Panc1 (cell line): ENCODE data around the gene MEIS2. TPM values are rescaled to one million over a fixed set of nuclear protein-coding genes. Genes with fewer than 3 reads are reported as not detected.

Experiments
- ATAC-seq: fragments of 200-7000 bp; cut with Tn5 transposase; 2 replicates; pipeline ENCODE4 v1.9.1; 2020; ENCODE audit warnings: mild to moderate bottlenecking, moderate library complexity
- BruUV-seq: library from RNA; stranded (reverse); fragments of 400-500 nt; replicated peaks from 2 replicates; lab custom pipeline; 2021; lab: Mats Ljungman, UMichigan
- CTCF ChIA-PET: fragments of 300-600 bp; sonication (Branson Sonifier 250); formaldehyde crosslinking; loops from one replicate; lab custom pipeline; 2022; ENCODE audit warnings: antibody characterized with exemption; lab: Charles Lee
- POLR2A ChIA-PET: fragments of 300-600 bp; sonication (Branson Sonifier 250); formaldehyde crosslinking; loops from one replicate; lab custom pipeline; 2022; ENCODE audit warnings: antibody characterized with exemption; lab: Charles Lee
- DNase-seq: peaks from one replicate; pipeline ENCODE4 v3.0.0-alpha.2; 2010; ENCODE audit warnings: low read depth, low spot score
- H3K27ac ChIP-seq: 2 replicates; pipeline ENCODE4 v1.5.1; 2011; ENCODE audit warnings: mild to moderate bottlenecking, low read length, inconsistent platforms
- H3K27me3 ChIP-seq: fragments of 200-500 bp; sonication (Bioruptor generic); 2 replicates; pipeline ENCODE4 v1.6.0; 2014; ENCODE audit warnings: low read length, inconsistent platforms; ENCODE audit not compliant: control insufficient read depth, insufficient read depth
- H3K36me3 ChIP-seq: fragments of 200-500 bp; sonication (Bioruptor generic); 2 replicates; pipeline ENCODE4 v1.5.1; 2014; ENCODE audit warnings: inconsistent platforms, mild to moderate bottlenecking, low read length, moderate library complexity; ENCODE audit not compliant: control insufficient read depth, insufficient read depth
- H3K4me1 ChIP-seq: 2 replicates; pipeline ENCODE4 v1.5.1; 2011; ENCODE audit warnings: inconsistent platforms, mild to moderate bottlenecking, low read length, moderate library complexity; ENCODE audit not compliant: control insufficient read depth, insufficient read depth
- H3K4me3 ChIP-seq, 2 experiments: 2 replicates each; pipeline ENCODE4 v1.5.1; 2011 to 2012; ENCODE audit warnings: low read depth in 2 of 2, low read length in 2 of 2, mild to moderate bottlenecking in 2 of 2, inconsistent platforms in 1 of 2, moderate library complexity in 1 of 2
- H3K9me3 ChIP-seq: fragments of 200-500 bp; sonication (Bioruptor generic); 2 replicates; pipeline ENCODE4 v1.5.1; 2014; ENCODE audit warnings: low read depth, mild to moderate bottlenecking, inconsistent platforms, low read length, moderate library complexity; ENCODE audit not compliant: control insufficient read depth, insufficient read depth
- CTCF ChIP-seq: fragments of 450-650 bp; IDR thresholded peaks from 2 replicates; pipeline ENCODE4 v1.5.1; 2017; ENCODE audit warnings: mild to moderate bottlenecking
- POLR2AphosphoS5 ChIP-seq: IDR thresholded peaks from 2 replicates; pipeline ENCODE4 v1.6.1; 2012; ENCODE audit warnings: mild to moderate bottlenecking, low read depth, low read length, moderate library complexity
- SIN3A ChIP-seq: IDR thresholded peaks from 2 replicates; pipeline ENCODE4 v1.6.1; 2012; ENCODE audit warnings: low read depth, mild to moderate bottlenecking, low read length, moderate library complexity, borderline replicate concordance; ENCODE audit not compliant: insufficient read depth
- TCF7L2 ChIP-seq: IDR thresholded peaks from 2 replicates; pipeline ENCODE4 v1.6.1; 2011; ENCODE audit warnings: mild to moderate bottlenecking, low read depth, low read length, inconsistent platforms
- in situ Hi-C: cut with HindIII; loops from 2 replicates; pipeline ENCODE4 v1.10.0; 2016; ENCODE audit warnings: low sequenced_read_pairs, low pct_unique_long_range_greater_than_20kb
- intact Hi-C: fragments of 100-400 bp; cut with micrococcal nuclease; formaldehyde crosslinking; loops from one replicate; pipeline ENCODE4 v1.10.0; 2022; ENCODE audit not compliant: unreplicated experiment
- total RNA-seq: library from RNA; stranded (reverse); gene quantifications from one replicate; pipeline ENCODE4 v1.2.1, GENCODE V29; 2021; ENCODE audit not compliant: unreplicated experiment
- TF ChIP-seq, protein P1 (sequence below), 2 experiments: IDR thresholded peaks; 2 replicates each; pipeline ENCODE4 v1.6.1; 2011 to 2012; ENCODE audit warnings: low read depth in 2 of 2, control low read depth in 1 of 2, low read length in 1 of 2, mild to moderate bottlenecking in 1 of 2, moderate library complexity in 1 of 2; ENCODE audit not compliant: insufficient read depth in 1 of 2

MEIS2 gene
- total RNA-seq, 1 experiment from 2014 or later = 9.3 TPM

- Histone ChIP-seq H3K27me3 (no peaks in the 10 kb centered on the region; the same call in 1 of the 2 replicates), H3K27ac (no peak overlapping the region), H3K4me1 (no peaks in the 10 kb centered on the region; the same call in 1 of the 2 replicates), H3K9me3 (no peaks in the 10 kb centered on the region), H3K36me3 (no peaks in the 10 kb centered on the region), H3K4me3 (no peak overlapping the region)
- DNase-seq (no peak), ATAC-seq (no peak)
- intact Hi-C loops (loop anchor here (10.0 kb wide), 1 partner anchor 746 kb away; no protein-coding TSS in a partner anchor), in situ Hi-C loops (no loop called here)
- CTCF ChIA-PET = interaction anchor here (0.5 kb wide), 1 partner anchor 182 kb away, joined by 3 read pairs; no protein-coding TSS in a partner anchor
- TF ChIP-seq CTCF = no peak
- TF ChIP-seq, protein P1, sequence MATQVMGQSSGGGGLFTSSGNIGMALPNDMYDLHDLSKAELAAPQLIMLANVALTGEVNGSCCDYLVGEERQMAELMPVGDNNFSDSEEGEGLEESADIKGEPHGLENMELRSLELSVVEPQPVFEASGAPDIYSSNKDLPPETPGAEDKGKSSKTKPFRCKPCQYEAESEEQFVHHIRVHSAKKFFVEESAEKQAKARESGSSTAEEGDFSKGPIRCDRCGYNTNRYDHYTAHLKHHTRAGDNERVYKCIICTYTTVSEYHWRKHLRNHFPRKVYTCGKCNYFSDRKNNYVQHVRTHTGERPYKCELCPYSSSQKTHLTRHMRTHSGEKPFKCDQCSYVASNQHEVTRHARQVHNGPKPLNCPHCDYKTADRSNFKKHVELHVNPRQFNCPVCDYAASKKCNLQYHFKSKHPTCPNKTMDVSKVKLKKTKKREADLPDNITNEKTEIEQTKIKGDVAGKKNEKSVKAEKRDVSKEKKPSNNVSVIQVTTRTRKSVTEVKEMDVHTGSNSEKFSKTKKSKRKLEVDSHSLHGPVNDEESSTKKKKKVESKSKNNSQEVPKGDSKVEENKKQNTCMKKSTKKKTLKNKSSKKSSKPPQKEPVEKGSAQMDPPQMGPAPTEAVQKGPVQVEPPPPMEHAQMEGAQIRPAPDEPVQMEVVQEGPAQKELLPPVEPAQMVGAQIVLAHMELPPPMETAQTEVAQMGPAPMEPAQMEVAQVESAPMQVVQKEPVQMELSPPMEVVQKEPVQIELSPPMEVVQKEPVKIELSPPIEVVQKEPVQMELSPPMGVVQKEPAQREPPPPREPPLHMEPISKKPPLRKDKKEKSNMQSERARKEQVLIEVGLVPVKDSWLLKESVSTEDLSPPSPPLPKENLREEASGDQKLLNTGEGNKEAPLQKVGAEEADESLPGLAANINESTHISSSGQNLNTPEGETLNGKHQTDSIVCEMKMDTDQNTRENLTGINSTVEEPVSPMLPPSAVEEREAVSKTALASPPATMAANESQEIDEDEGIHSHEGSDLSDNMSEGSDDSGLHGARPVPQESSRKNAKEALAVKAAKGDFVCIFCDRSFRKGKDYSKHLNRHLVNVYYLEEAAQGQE (IDR thresholded peaks at IDR 0.05; ENCODE audit: insufficient read depth in 1 of 2, low read depth in 2 of 2, low read length in 1 of 2) = no peak
- TF ChIP-seq POLR2AphosphoS5 = no peak
- no peak for TF ChIP-seq SIN3A
- TF ChIP-seq TCF7L2 = no peak
- POLR2A ChIA-PET = no interaction called here
- no TSS peak for BruUV-seq
These were observed 38.4 kb upstream of the MEIS2 start for GRCh38 chr15:37138591-37139215.

GRCh38 chr15:37137221-37137620, 36.9 kb upstream of the MEIS2 start:
- no peak for ATAC-seq
- ChIA-PET CTCF (no interaction called here), POLR2A (no interaction called here)
- H3K4me1 ChIP-seq = no peaks in the 10 kb centered on the region; the same call in 1 of the 2 replicates
- in situ Hi-C loops (no loop called here), intact Hi-C loops (loop anchor here (10.0 kb wide), 1 partner anchor 748 kb away; no protein-coding TSS in a partner anchor)
- peaks cover 2% of the 10 kb centered on the region; the same call in 1 of the 2 replicates for H3K27me3 ChIP-seq
- no TSS peak for BruUV-seq
- no peaks in the 10 kb centered on the region for H3K36me3 ChIP-seq
- no peaks in the 10 kb centered on the region for H3K9me3 ChIP-seq
- no peak overlapping the region for H3K4me3 ChIP-seq
- no peak for DNase-seq
- TF ChIP-seq, protein P1 (IDR thresholded peaks at IDR 0.05; ENCODE audit: insufficient read depth in 1 of 2, low read depth in 2 of 2, low read length in 1 of 2) = no peak
- TF ChIP-seq SIN3A (no peak), TCF7L2 (no peak), POLR2AphosphoS5 (no peak), CTCF (no peak)
- no peak overlapping the region for H3K27ac ChIP-seq
